CD14-positive monocyte (primary cell): ENCODE results near the gene LRRC10. TPM values are rescaled to one million over a fixed set of nuclear protein-coding genes. Genes with fewer than 3 reads are reported as not detected.

ENCODE experiments used
- DNase-seq, 3 donors: peaks; one replicate each; pipeline ENCODE4 v3.0.0-alpha.2; 2011 to 2022
- H2AFZ ChIP-seq: 2 replicates; pipeline ENCODE4 v1.6.0; 2012; ENCODE audit warnings: mild to moderate bottlenecking, low read depth, low read length, inconsistent platforms; ENCODE audit not compliant: insufficient read depth, poor library complexity, severe bottlenecking
- H3K27ac ChIP-seq, 2 donors: 1 replicate in 1 of 2; 2 replicates in 1 of 2; pipeline ENCODE4 v1.5.1; 2012 to 2013; ENCODE audit warnings: low read length in 2 of 2, control low read depth in 1 of 2, inconsistent platforms in 1 of 2, low read depth in 1 of 2, mild to moderate bottlenecking in 1 of 2
- H3K27me3 ChIP-seq, 2 donors: one replicate each; pipeline versions ENCODE4 v1.6.0 to v1.6.1; 2011 to 2013; ENCODE audit warnings: low read length in 2 of 2; ENCODE audit not compliant: control insufficient read depth in 2 of 2, insufficient read depth in 2 of 2
- H3K36me3 ChIP-seq, 2 donors: replicated peaks in 1 of 2; 1 replicate in 1 of 2; 2 replicates in 1 of 2; pipeline versions ENCODE4 v1.5.1 to v1.6.1; 2012 to 2013; ENCODE audit warnings: low read length in 2 of 2, control low read depth in 1 of 2, inconsistent platforms in 1 of 2, mild to moderate bottlenecking in 1 of 2; ENCODE audit not compliant: insufficient read depth in 2 of 2, control insufficient read depth in 1 of 2
- H3K4me1 ChIP-seq, 2 donors: 1 replicate in 1 of 2; 2 replicates in 1 of 2; pipeline versions ENCODE4 v1.5.1 to v1.6.1; 2012 to 2013; ENCODE audit warnings: low read length in 2 of 2, control low read depth in 1 of 2, inconsistent platforms in 1 of 2, mild to moderate bottlenecking in 1 of 2, moderate library complexity in 1 of 2; ENCODE audit not compliant: insufficient read depth in 2 of 2, control insufficient read depth in 1 of 2
- H3K4me2 ChIP-seq: replicated peaks from 2 replicates; pipeline ENCODE3; 2012; ENCODE audit warnings: low read length, moderate library complexity, mild to moderate bottlenecking; ENCODE audit not compliant: poor library complexity, severe bottlenecking; ENCODE audit errors: extremely low read depth
- H3K4me3 ChIP-seq, 3 experiments: fragments of 200-600 bp in 1 of 3; sonication (generic) in 1 of 3; replicated peaks in 1 of 3; 1 replicate in 2 of 3; 2 replicates in 1 of 3; pipeline ENCODE4 v1.5.1; 2011 to 2013; ENCODE audit warnings: low read length in 3 of 3, mild to moderate bottlenecking in 3 of 3, control low read depth in 2 of 3, low read depth in 2 of 3, inconsistent platforms in 1 of 3, moderate library complexity in 1 of 3
- H3K79me2 ChIP-seq: 2 replicates; pipeline ENCODE4 v1.6.0; 2012; ENCODE audit warnings: mild to moderate bottlenecking, control low read depth, inconsistent platforms, low read length, moderate library complexity; ENCODE audit not compliant: insufficient read depth
- H3K9ac ChIP-seq: 2 replicates; pipeline ENCODE4 v1.6.0; 2017; ENCODE audit warnings: low read length, mild to moderate bottlenecking; ENCODE audit not compliant: insufficient read depth, poor library complexity, severe bottlenecking
- H3K9me3 ChIP-seq, 2 donors: replicated peaks in 1 of 2; 1 replicate in 1 of 2; 2 replicates in 1 of 2; pipeline versions ENCODE4 v1.5.1 to v1.6.1; 2012 to 2013; ENCODE audit warnings: low read length in 2 of 2, control low read depth in 1 of 2; ENCODE audit not compliant: control insufficient read depth in 1 of 2, insufficient read depth in 1 of 2
- H4K20me1 ChIP-seq: 2 replicates; pipeline ENCODE4 v1.6.0; 2012; ENCODE audit warnings: mild to moderate bottlenecking, low read length, control low read depth, moderate library complexity; ENCODE audit not compliant: insufficient read depth
- H3K27ac Mint-ChIP-seq, 7 donors: one replicate each; pipeline ENCODE4 v1.8.0; 2020; ENCODE audit warnings: mild to moderate bottlenecking in 7 of 7, mixed read lengths in 7 of 7, moderate library complexity in 6 of 7, inconsistent platforms in 2 of 7
- H3K27me3 Mint-ChIP-seq, 3 donors: one replicate each; pipeline ENCODE4 v1.8.0; 2021 to 2022; ENCODE audit warnings: low read depth in 3 of 3, mild to moderate bottlenecking in 3 of 3, mixed read lengths in 3 of 3, moderate library complexity in 3 of 3, inconsistent platforms in 1 of 3
- H3K36me3 Mint-ChIP-seq, 2 donors: one replicate each; pipeline ENCODE4 v1.8.0; 2020; ENCODE audit warnings: mixed read lengths in 2 of 2, inconsistent platforms in 1 of 2, mild to moderate bottlenecking in 1 of 2
- H3K4me1 Mint-ChIP-seq: one replicate; pipeline ENCODE4 v1.8.0; 2020; ENCODE audit warnings: mild to moderate bottlenecking, mixed read lengths
- H3K4me3 Mint-ChIP-seq, 2 donors: one replicate each; pipeline ENCODE4 v1.8.0; 2020; ENCODE audit warnings: mild to moderate bottlenecking in 2 of 2, mixed read lengths in 2 of 2, moderate library complexity in 1 of 2
- H3K9me3 Mint-ChIP-seq, 7 donors: one replicate each; pipeline ENCODE4 v1.8.0; 2020 to 2022; ENCODE audit warnings: mixed read lengths in 7 of 7, mild to moderate bottlenecking in 6 of 7, moderate library complexity in 6 of 7, inconsistent platforms in 2 of 7
- CTCF ChIP-seq: fragments of 200-600 bp; IDR thresholded peaks from one replicate; pipeline ENCODE4 v1.8.0; 2022; ENCODE audit warnings: antibody characterized with exemption, mild to moderate bottlenecking
- WGBS: methylation state at CpG from one replicate; pipeline ENCODE4 v1.1.5; 2013; ENCODE audit warnings: missing lambda C conversion rate; ENCODE audit not compliant: insufficient coverage; 5-methylcytosine and 5-hydroxymethylcytosine counted together
- intact Hi-C, 2 donors: fragments of 100-400 bp; cut with micrococcal nuclease; formaldehyde crosslinking; loops; one replicate each; pipeline versions ENCODE4 v1.15.0 to v1.15.1; 2023
- polyA plus RNA-seq, 3 donors: library from polyadenylated mRNA; depleted of rRNA in 1 of 3; unstranded in 2 of 3; stranded (reverse) in 1 of 3; fragments of 300-500 nt in 2 of 3; fragments of >200 nt in 1 of 3; fragmentation: Illumina TruSeq in 2 of 3; gene quantifications; 1 replicate in 2 of 3; 2 replicates in 1 of 3; pipeline ENCODE4 v1.2.3, GENCODE V29; 2012 to 2021

LRRC10 gene
- polyA plus RNA-seq, 3 donors: not detected

GRCh38 chr12:69645031-69645430, 34.3 kb upstream of the LRRC10 start:
- H3K27me3 Mint-ChIP-seq: peaks cover 1 to 7% (median 5%) of the 10 kb centered on the region in 3 donors
- Histone ChIP-seq H3K79me2 (no peaks in the 10 kb centered on the region), H3K36me3 (no peaks in the 10 kb centered on the region), H3K9me3 (no peaks in the 10 kb centered on the region), H4K20me1 (no peaks in the 10 kb centered on the region), H3K4me3 (no peak overlapping the region), H3K4me1 (no peaks in the 10 kb centered on the region), H3K27me3 (no peaks in the 10 kb centered on the region), H3K4me2 (no peak overlapping the region), H3K27ac (no peak overlapping the region), H3K9ac (no peak overlapping the region), H2AFZ (no peak overlapping the region)
- no peak overlapping the region for H3K4me3 Mint-ChIP-seq
- no peak for TF ChIP-seq CTCF
- intact Hi-C loops: no loop called here
- no CpG with 5 or more reads among the region's 2 CpGs for WGBS
- H3K36me3 Mint-ChIP-seq: no peaks in the 10 kb centered on the region
- peaks cover 0 to 5% (median 0%) of the 10 kb centered on the region in 7 donors for H3K9me3 Mint-ChIP-seq
- H3K4me1 Mint-ChIP-seq: no peaks in the 10 kb centered on the region
- H3K27ac Mint-ChIP-seq: no peak overlapping the region
- DNase-seq: no peak

GRCh38 chr12:69644511-69644910, 33.8 kb upstream of the LRRC10 start:
- no peak overlapping the region for H3K4me2 ChIP-seq
- peaks cover 0 to 5% (median 0%) of the 10 kb centered on the region in 7 donors for H3K9me3 Mint-ChIP-seq
- no peak for TF ChIP-seq CTCF
- no peaks in the 10 kb centered on the region for H3K36me3 Mint-ChIP-seq
- no peak overlapping the region for H3K27ac Mint-ChIP-seq
- H2AFZ ChIP-seq: no peak overlapping the region
- no peak overlapping the region for H3K27ac ChIP-seq
- H3K4me1 Mint-ChIP-seq: no peaks in the 10 kb centered on the region
- no peak overlapping the region for H3K9ac ChIP-seq
- peaks cover 1 to 5% (median 5%) of the 10 kb centered on the region in 3 donors for H3K27me3 Mint-ChIP-seq
- H3K36me3 ChIP-seq: no peaks in the 10 kb centered on the region
- no peaks in the 10 kb centered on the region for H4K20me1 ChIP-seq
- intact Hi-C loops: no loop called here
- H3K79me2 ChIP-seq: no peaks in the 10 kb centered on the region
- no peaks in the 10 kb centered on the region for H3K9me3 ChIP-seq
- DNase-seq: no peak
- no peaks in the 10 kb centered on the region for H3K27me3 ChIP-seq
- no peaks in the 10 kb centered on the region for H3K4me1 ChIP-seq
- H3K4me3 ChIP-seq: no peak overlapping the region
- H3K4me3 Mint-ChIP-seq: no peak overlapping the region
